ENCODE measurements around the gene GALNT9. TPM values are rescaled to one million over a fixed set of nuclear protein-coding genes. Genes with fewer than 3 reads are reported as not detected.

Gene GALNT9
- polyA plus RNA-seq, 1 of the 3 experiments (the other 2 are of a cell fraction), result not detected

- POLR2A ChIA-PET, result no interaction called here
Observed at GRCh38 chr12:132247718-132248452, 81.5 kb downstream of the GALNT9 start.

GRCh38 chr12:132246997-132247717 lies 82.2 kb downstream of the GALNT9 start:
- Histone ChIP-seq H3K4me2 (no peak overlapping the region), H3F3A (replicated peaks; ENCODE audit: insufficient read depth) (peaks cover 4% of the 10 kb centered on the region), H3K9ac (no peak overlapping the region), H3K9me3 (no peaks in the 10 kb centered on the region), H3K4me1 (ENCODE audit: control insufficient read depth in 1 of 2, insufficient read depth in 2 of 2, low read depth in 1 of 2, low read length in 1 of 2) (no peaks in the 10 kb centered on the region), H3K4me3 (ENCODE audit: low read depth in 2 of 2, low read length in 1 of 2) (no peak overlapping the region), H3K79me2 (ENCODE audit: insufficient read depth) (no peaks in the 10 kb centered on the region), H2AFZ (ENCODE audit: low read depth) (no peak overlapping the region), H3K27me3 (ENCODE audit: insufficient read depth) (peaks cover 67% of the 10 kb centered on the region), H3K27ac (ENCODE audit: low read depth in 2 of 2, low read length in 1 of 2) (no peak overlapping the region), H3K9me2 (no peaks in the 10 kb centered on the region), H3K36me3 (replicated peaks in 1 of 2; ENCODE audit: control insufficient read depth in 1 of 2, insufficient read depth in 2 of 2, low read length in 1 of 2) (no peaks in the 10 kb centered on the region), H4K20me1 (ENCODE audit: insufficient read depth) (no peaks in the 10 kb centered on the region)
- TF ChIP-seq SMC3 (IDR thresholded peaks at IDR 0.05; ENCODE audit: low read depth, low read length), result no peak
- TF ChIP-seq TAF1 (IDR thresholded peaks at IDR 0.05; ENCODE audit: borderline replicate concordance, low read depth, low read length), result no peak
- no peak for TF ChIP-seq NRF1 (IDR thresholded peaks at IDR 0.05; ENCODE audit: low read depth, low read length)
- no peak for TF ChIP-seq FOXM1 (IDR thresholded peaks at IDR 0.05; ENCODE audit: low read depth)
- TF ChIP-seq RXRA (IDR thresholded peaks at IDR 0.05; ENCODE audit: borderline replicate concordance, low read depth), result no peak
- no peak for TF ChIP-seq TEAD4 (IDR thresholded peaks at IDR 0.05; ENCODE audit: borderline replicate concordance, insufficient read depth)
- TF ChIP-seq FOXJ3 (CRISPR knock-in tag; IDR thresholded peaks at IDR 0.05), result no peak
- no peak for TF ChIP-seq YY1 (IDR thresholded peaks at IDR 0.05; ENCODE audit: low read depth)
- no peak for TF ChIP-seq MEF2A (IDR thresholded peaks at IDR 0.05; ENCODE audit: borderline replicate concordance, low read depth)
- TF ChIP-seq RCOR1 (IDR thresholded peaks at IDR 0.05; ENCODE audit: low read length), result no peak
- TF ChIP-seq EP300 (IDR thresholded peaks at IDR 0.05; ENCODE audit: borderline replicate concordance in 1 of 2, low read depth in 1 of 2, low read length in 1 of 2), result no peak
- no peak for TF ChIP-seq MAX (IDR thresholded peaks at IDR 0.05; ENCODE audit: low read depth)
- no peak for TF ChIP-seq FOSL2 (IDR thresholded peaks at IDR 0.05; ENCODE audit: borderline replicate concordance, low read depth)
- no peak for TF ChIP-seq USF2 (IDR thresholded peaks at IDR 0.05; ENCODE audit: borderline replicate concordance, low read depth, low read length)
- TF ChIP-seq, protein P1, sequence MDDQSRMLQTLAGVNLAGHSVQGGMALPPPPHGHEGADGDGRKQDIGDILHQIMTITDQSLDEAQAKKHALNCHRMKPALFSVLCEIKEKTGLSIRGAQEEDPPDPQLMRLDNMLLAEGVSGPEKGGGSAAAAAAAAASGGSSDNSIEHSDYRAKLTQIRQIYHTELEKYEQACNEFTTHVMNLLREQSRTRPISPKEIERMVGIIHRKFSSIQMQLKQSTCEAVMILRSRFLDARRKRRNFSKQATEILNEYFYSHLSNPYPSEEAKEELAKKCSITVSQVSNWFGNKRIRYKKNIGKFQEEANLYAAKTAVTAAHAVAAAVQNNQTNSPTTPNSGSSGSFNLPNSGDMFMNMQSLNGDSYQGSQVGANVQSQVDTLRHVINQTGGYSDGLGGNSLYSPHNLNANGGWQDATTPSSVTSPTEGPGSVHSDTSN (IDR thresholded peaks at IDR 0.05), result no peak
- TF ChIP-seq POLR2AphosphoS5 (IDR thresholded peaks at IDR 0.05; ENCODE audit: low read depth, low read length), result no peak
- no peak for TF ChIP-seq JUND (IDR thresholded peaks at IDR 0.05)
- TF ChIP-seq RAD21 (IDR thresholded peaks at IDR 0.05; ENCODE audit: low read length), result no peak
- WGBS (ENCODE audit: low lambda C conversion rate), result 45% methylated on average over 22 of the region's 27 CpGs
- no peak for DNase-seq
- POLR2A ChIA-PET, result no interaction called here
- CTCF ChIA-PET, result interaction anchor here (1.1 kb wide), 1 partner anchor 28 kb away, joined by 3 read pairs; no protein-coding TSS in a partner anchor

More at GRCh38 chr12:132247718-132248452, 81.5 kb downstream of the GALNT9 start:
- H3K9me3 ChIP-seq, result no peaks in the 10 kb centered on the region
- no peak overlapping the region for H3K27ac ChIP-seq (ENCODE audit: low read depth in 2 of 2, low read length in 1 of 2)
- H2AFZ ChIP-seq (ENCODE audit: low read depth), result no peak overlapping the region
- no peak overlapping the region for H3K9ac ChIP-seq
- H3K79me2 ChIP-seq (ENCODE audit: insufficient read depth), result no peaks in the 10 kb centered on the region
- no peaks in the 10 kb centered on the region for H4K20me1 ChIP-seq (ENCODE audit: insufficient read depth)
- 56% methylated on average over 27 of the region's 35 CpGs for WGBS (ENCODE audit: low lambda C conversion rate)
- peaks cover 4% of the 10 kb centered on the region for H3F3A ChIP-seq (replicated peaks; ENCODE audit: insufficient read depth)
- H3K27me3 ChIP-seq (ENCODE audit: insufficient read depth), result peaks cover 72% of the 10 kb centered on the region
- H3K9me2 ChIP-seq, result no peaks in the 10 kb centered on the region
- CTCF ChIA-PET, result interaction anchor here (0.5 to 1.1 kb wide), 2 partner anchors 29 to 48 kb away, joined by 3 read pairs; no protein-coding TSS in a partner anchor
- no peak for DNase-seq
- no peak overlapping the region for H3K4me3 ChIP-seq (ENCODE audit: low read depth in 2 of 2, low read length in 1 of 2)
- H3K4me2 ChIP-seq, result no peak overlapping the region
- H3K4me1 ChIP-seq (ENCODE audit: control insufficient read depth in 1 of 2, insufficient read depth in 2 of 2, low read depth in 1 of 2, low read length in 1 of 2), result no peaks in the 10 kb centered on the region
- no peaks in the 10 kb centered on the region for H3K36me3 ChIP-seq (replicated peaks in 1 of 2; ENCODE audit: control insufficient read depth in 1 of 2, insufficient read depth in 2 of 2, low read length in 1 of 2)
- TF ChIP-seq SMC3 (IDR thresholded peaks at IDR 0.05; ENCODE audit: low read depth, low read length) (no peak), EZH2phosphoT487 (IDR thresholded peaks at IDR 0.05; ENCODE audit: borderline replicate concordance, low read depth) (no peak), TAF1 (IDR thresholded peaks at IDR 0.05; ENCODE audit: borderline replicate concordance, low read depth, low read length) (no peak)

All from SK-N-SH (cell line).